Gastroesophageal sphincter (tissue), 3 donors: Measurements from ENCODE around the gene MRE11.

Experiments
- CTCF ChIP-seq, 4 experiments: fragments of 200-600 bp in 2 of 4; fragments of 450-650 bp in 2 of 4; sonication (generic) in 1 of 4; IDR thresholded peaks; one replicate each; pipeline ENCODE4 v1.5.1; 2017 to 2019; ENCODE audit warnings: antibody characterized with exemption in 4 of 4, mild to moderate bottlenecking in 2 of 4, moderate library complexity in 2 of 4
- POLR2A ChIP-seq, 2 donors: fragments of 450-650 bp; IDR thresholded peaks; one replicate each; pipeline ENCODE4 v1.6.1; 2017; ENCODE audit warnings: antibody characterized with exemption in 2 of 2, mild to moderate bottlenecking in 2 of 2, moderate library complexity in 1 of 2

DNA sequence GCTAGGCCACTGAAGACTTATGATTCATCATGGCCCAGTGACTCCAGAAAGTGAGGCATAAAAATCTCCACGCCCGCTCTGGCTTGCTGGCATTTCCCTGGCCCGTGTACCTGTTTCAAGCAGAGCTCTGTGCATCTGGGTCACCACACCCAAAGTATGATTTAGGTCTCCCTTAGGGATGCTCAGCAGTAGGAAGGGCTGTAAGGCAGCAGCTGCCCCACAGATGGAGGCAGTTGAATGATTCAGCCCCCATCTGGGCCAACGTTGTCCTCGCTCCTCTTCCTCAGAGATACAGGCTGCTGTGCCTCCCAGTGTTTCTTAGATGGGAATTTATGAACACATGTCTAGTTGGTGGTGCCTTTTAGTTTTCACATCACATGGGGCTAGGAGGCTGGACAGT lies 114.0 kb downstream of the MRE11 start:
- TF ChIP-seq CTCF (IDR thresholded peaks at IDR 0.05): no peak
- TF ChIP-seq POLR2A (IDR thresholded peaks at IDR 0.05): no peak
